Measurements from ENCODE around the gene GJC3. TPM values are rescaled to one million over a fixed set of nuclear protein-coding genes. Genes with fewer than 3 reads are reported as not detected.

Gene GJC3
- total and polyA plus RNA-seq, 9 of the 15 experiments (the other 6 are each of a cell fraction or from before 2014, with no cell fraction given), result 0.10 to 0.45 (median 0.28) TPM; not detected in 1

DNA sequence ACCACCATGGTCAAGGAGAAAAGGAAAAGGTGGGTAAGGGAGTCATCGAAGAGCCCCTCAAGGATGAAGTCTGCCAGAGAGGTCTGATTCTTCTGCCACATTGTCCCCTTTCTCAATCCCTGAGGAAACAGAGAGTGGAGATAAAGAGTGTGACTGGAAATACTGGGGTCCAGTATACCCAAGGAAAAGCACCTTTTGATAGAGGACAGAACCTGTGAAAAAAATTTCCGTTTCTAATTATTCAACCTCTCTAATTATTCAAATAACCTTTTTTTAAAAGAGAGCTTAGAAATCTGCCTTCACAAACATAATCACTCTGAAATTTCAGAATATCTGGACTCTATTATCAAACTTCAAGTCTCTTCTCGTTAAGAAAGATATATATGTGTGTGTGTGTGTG lies 52.5 kb downstream of the GJC3 start, which contains the start of gene OR2AE1:
Gene OR2AE1, minus strand, starts transcription at position 101 of the 400 bp plus-strand sequence. Its CDS starts 0 bp downstream, at position 101.
- POLR2A ChIA-PET, result interaction anchor here (0.6 to 1.2 kb wide), 3 partner anchors 13 to 394 kb away, joined by 3 to 4 read pairs (median 3); partner anchors contain the start of gene TRIM4
- FAIRE-seq, result no peak
- no peak for DNase-seq (ENCODE audit: extremely low read depth in 1 of 4, low spot score in 3 of 4)
- Histone ChIP-seq H3K27ac (ENCODE audit: extremely low read depth, low read depth, low read length) (no peak within 1 kb of the TSS), H3K36me3 (ENCODE audit: control insufficient read depth, insufficient read depth, low read length) (no peaks in the 10 kb centered on the region), H3K79me2 (ENCODE audit: control insufficient read depth, insufficient read depth, low read length) (no peaks in the 10 kb centered on the region), H3K4me3 (no peak within 1 kb of the TSS), H4K20me1 (replicated peaks; ENCODE audit: control insufficient read depth, insufficient read depth, low read length) (no peaks in the 10 kb centered on the region), H3K9ac (ENCODE audit: insufficient read depth in 1 of 2, low read depth in 2 of 2, low read length in 2 of 2) (no peak within 1 kb of the TSS), H2AFZ (ENCODE audit: low read depth, low read length) (no peak within 1 kb of the TSS), H3K4me1 (replicated peaks in 1 of 2; ENCODE audit: control insufficient read depth in 2 of 2, insufficient read depth in 2 of 2, low read length in 2 of 2) (no peaks in the 10 kb centered on the region; a peak in 1 of 5 replicates), H3K9me1 (ENCODE audit: control insufficient read depth, insufficient read depth, low read length) (no peaks in the 10 kb centered on the region), H3K9me3 (replicated peaks; ENCODE audit: control insufficient read depth, insufficient read depth, low read depth, low read length) (no peaks in the 10 kb centered on the region), H3K4me2 (ENCODE audit: insufficient read depth, low read length) (no peak within 1 kb of the TSS), H3K27me3 (ENCODE audit: control insufficient read depth in 2 of 2, insufficient read depth in 2 of 2, low read length in 2 of 2) (peaks cover 10 to 19% of the 10 kb centered on the region in 2 experiments; a peak in 4 of 5 replicates)
- in situ Hi-C loops (cut with MboI) (no loop called here), intact Hi-C loops (cut with micrococcal nuclease) (loop anchor here (5.0 kb wide), 1 partner anchor 245 kb away; no protein-coding TSS in a partner anchor)
- ATAC-seq, result no peak
- CTCF ChIA-PET (ENCODE audit: low intra/inter-chr PET ratio), result no interaction called here
- no TSS peak for BruUV-seq (replicated peaks)
- TF ChIP-seq SIX5 (IDR thresholded peaks at IDR 0.05; ENCODE audit: borderline replicate concordance in 1 of 2, insufficient read depth in 1 of 2, low read depth in 1 of 2, low read length in 2 of 2) (no peak), CBX3 (IDR thresholded peaks at IDR 0.05; ENCODE audit: borderline replicate concordance in 1 of 2, low read length in 2 of 2) (no peak), SREBF2 (CRISPR knock-in tag; IDR thresholded peaks at IDR 0.05) (no peak), GABPB1 (CRISPR knock-in tag; IDR thresholded peaks at IDR 0.05) (no peak), MAZ (CRISPR knock-in tag; conservative IDR thresholded peaks at IDR 0.05 in 1 of 2, IDR thresholded peaks at IDR 0.05 in 1 of 2) (no peak)
- TF ChIP-seq, protein P1, sequence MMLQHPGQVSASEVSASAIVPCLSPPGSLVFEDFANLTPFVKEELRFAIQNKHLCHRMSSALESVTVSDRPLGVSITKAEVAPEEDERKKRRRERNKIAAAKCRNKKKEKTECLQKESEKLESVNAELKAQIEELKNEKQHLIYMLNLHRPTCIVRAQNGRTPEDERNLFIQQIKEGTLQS (IDR thresholded peaks at IDR 0.05), result no peak
- TF ChIP-seq, protein P1 (CRISPR knock-in tag; conservative IDR thresholded peaks at IDR 0.05), result no peak
- TF ChIP-seq, protein P2, sequence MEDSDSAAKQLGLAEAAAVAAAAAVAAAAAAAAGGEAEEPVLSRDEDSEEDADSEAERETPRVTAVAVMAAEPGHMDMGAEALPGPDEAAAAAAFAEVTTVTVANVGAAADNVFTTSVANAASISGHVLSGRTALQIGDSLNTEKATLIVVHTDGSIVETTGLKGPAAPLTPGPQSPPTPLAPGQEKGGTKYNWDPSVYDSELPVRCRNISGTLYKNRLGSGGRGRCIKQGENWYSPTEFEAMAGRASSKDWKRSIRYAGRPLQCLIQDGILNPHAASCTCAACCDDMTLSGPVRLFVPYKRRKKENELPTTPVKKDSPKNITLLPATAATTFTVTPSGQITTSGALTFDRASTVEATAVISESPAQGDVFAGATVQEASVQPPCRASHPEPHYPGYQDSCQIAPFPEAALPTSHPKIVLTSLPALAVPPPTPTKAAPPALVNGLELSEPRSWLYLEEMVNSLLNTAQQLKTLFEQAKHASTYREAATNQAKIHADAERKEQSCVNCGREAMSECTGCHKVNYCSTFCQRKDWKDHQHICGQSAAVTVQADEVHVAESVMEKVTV (CRISPR knock-in tag; IDR thresholded peaks at IDR 0.05), result no peak
- 13% methylated on average over 3 of the region's 3 CpGs for WGBS (ENCODE audit: insufficient coverage, low coverage, missing lambda C conversion rate)

All from K562 (cell line).